HG03039 (cell line): ENCODE measurements around the gene ACVR2B.
"Not testable (repeated sequence)": the region's sequence is repeated elsewhere in the genome, so short reads cannot be mapped to it uniquely, and the experiment has no call there.

ENCODE experiments used
- ATAC-seq: cut with Tn5 transposase; IDR thresholded peaks from one replicate; pipeline ENCODE4 v1.9.1; 2021; ENCODE audit warnings: mild to moderate bottlenecking, moderate library complexity; ENCODE audit not compliant: unreplicated experiment

The ACVR2B gene

GRCh38 chr3:38453075-38453912 is at the start of gene ACVR2B:
TSS of gene ACVR2B (plus strand) at chr3:38453890. CDS start at chr3:38454323, 433 bp downstream.
- ATAC-seq = no peak

- ATAC-seq = no peak
These were observed 49.4 kb upstream of the ACVR2B start for GRCh38 chr3:38404286-38404685.

GRCh38 chr3:38411591-38411990 is 42.1 kb upstream of the ACVR2B start:
- ATAC-seq = no peak

GRCh38 chr3:38420758-38421157 is 32.9 kb upstream of the ACVR2B start:
- not testable (repeated sequence) for ATAC-seq

- ATAC-seq = no peak
These were observed 31.9 kb upstream of the ACVR2B start for GRCh38 chr3:38421679-38422336.

GRCh38 chr3:38426798-38427426 is 26.8 kb upstream of the ACVR2B start:
- not testable (repeated sequence) for ATAC-seq

GRCh38 chr3:38432871-38433658 is 20.6 kb upstream of the ACVR2B start:
- not testable (repeated sequence) for ATAC-seq

GRCh38 chr3:38433661-38434060 is 20.0 kb upstream of the ACVR2B start:
- ATAC-seq = not testable (repeated sequence)

GRCh38 chr3:38438436-38439069 is 15.1 kb upstream of the ACVR2B start:
- ATAC-seq = not testable (repeated sequence)

GRCh38 chr3:38443205-38443604 is 10.5 kb upstream of the ACVR2B start:
- not testable (repeated sequence) for ATAC-seq

- no peak for ATAC-seq
These were observed 7.5 kb upstream of the ACVR2B start for GRCh38 chr3:38446085-38446686.

GRCh38 chr3:38446812-38447211 is 6.9 kb upstream of the ACVR2B start:
- no peak for ATAC-seq

- ATAC-seq = no peak
These were observed 2.8 kb upstream of the ACVR2B start for GRCh38 chr3:38450853-38451252.

- ATAC-seq = no peak
These were observed 155 bp downstream of the ACVR2B start for GRCh38 chr3:38453913-38454177.

GRCh38 chr3:38454178-38454883 is 641 bp downstream of the ACVR2B start:
- no peak for ATAC-seq

GRCh38 chr3:38454884-38455638 is 1.4 kb downstream of the ACVR2B start:
- ATAC-seq = no peak

- no peak for ATAC-seq
These were observed 2.1 kb downstream of the ACVR2B start for GRCh38 chr3:38455639-38456430.
